ENCODE data around the gene CDH4.

GRCh38 chr20:61659994-61660346 is 407.9 kb downstream of the CDH4 start:
- TF ChIP-seq CTCF (IDR thresholded peaks at IDR 0.05) (no peak), POLR2A (IDR thresholded peaks at IDR 0.05) (no peak)
